ENCODE results near the gene PHEX. TPM values are rescaled to one million over a fixed set of nuclear protein-coding genes. Genes with fewer than 3 reads are reported as not detected.
A peak's percentile ranks its signal among the peaks of the same experiment; 100 is the strongest.

PHEX gene
- total RNA-seq, 1 donor from 2014 or later, result 2.0 TPM

DNA sequence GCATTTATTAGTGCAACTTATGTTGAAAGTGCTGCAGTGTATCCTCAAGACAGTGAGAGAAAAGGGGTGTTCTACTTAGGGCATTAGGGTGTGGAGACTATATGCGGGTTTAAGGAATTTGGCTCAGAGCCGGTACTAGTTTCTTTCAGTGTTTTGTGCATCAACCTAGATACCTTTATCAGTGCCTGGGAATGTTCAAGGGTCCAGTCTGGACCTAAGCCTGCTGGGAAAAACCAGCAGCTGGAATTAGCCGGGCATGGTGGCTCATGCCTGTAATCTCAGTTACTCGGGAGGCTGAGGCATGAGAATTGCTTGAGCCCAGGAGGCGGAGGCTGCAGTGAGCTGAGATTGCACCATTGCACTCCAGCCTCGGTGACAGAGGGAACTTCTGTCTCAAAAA lies 7.4 kb downstream of the PHEX start:
- DNase-seq (ENCODE audit: low spot score in 2 of 2) (no peak), FAIRE-seq (no peak)

DNA sequence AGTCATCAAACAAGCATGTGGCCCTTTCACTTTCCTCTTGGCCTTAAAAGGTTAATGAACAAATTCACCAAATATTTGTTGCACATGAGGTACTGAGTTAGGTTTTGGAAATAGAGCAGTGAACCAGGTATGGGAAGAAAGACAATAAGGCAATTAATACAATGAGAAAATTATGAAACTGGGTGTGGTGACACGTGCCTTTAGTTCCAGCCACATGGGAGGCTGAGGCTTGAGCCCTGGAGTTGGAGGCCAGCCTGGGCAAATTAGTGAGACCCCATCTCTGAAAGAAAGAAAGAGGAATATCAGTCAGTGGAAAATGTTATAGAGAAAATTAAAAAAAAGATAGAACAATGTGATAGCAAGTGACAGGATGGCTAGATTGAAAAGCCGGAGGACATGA lies 8.1 kb downstream of the PHEX start:
- FAIRE-seq (no peak), DNase-seq (ENCODE audit: low spot score in 2 of 2) (no peak)

GRCh38 chrX:22041907-22042530 lies 9.9 kb downstream of the PHEX start:
- FAIRE-seq (no peak), DNase-seq (ENCODE audit: low spot score in 2 of 2) (no peak)

DNA sequence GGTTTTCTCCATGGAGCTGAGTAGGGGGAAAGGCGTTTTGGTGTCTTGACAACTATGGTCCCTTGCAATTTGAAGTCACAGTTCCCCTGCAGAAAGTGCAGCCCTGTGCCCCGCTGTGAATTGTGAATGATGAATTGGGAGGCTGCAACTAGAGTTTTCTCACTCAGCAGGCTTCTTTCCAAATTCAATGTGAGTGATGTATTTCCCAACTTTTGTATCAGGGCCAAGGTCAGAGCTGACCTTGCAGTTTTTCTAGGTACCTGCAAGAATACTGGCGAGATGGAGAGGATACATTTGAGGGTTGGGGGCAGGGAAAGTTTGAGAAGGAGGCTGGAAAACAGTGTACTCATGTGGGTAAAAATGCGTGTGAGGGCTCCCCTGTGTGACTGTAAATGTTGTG lies 11.7 kb downstream of the PHEX start:
- DNase-seq (ENCODE audit: low spot score in 2 of 2), result no peak
- no peak for FAIRE-seq

GRCh38 chrX:22047468-22047867 lies 15.3 kb downstream of the PHEX start:
- DNase-seq (ENCODE audit: low spot score in 2 of 2), result no peak
- FAIRE-seq, result no peak

- FAIRE-seq (no peak), DNase-seq (ENCODE audit: low spot score in 2 of 2) (no peak)
Observed at GRCh38 chrX:22053481-22053880, 21.4 kb downstream of the PHEX start.

DNA sequence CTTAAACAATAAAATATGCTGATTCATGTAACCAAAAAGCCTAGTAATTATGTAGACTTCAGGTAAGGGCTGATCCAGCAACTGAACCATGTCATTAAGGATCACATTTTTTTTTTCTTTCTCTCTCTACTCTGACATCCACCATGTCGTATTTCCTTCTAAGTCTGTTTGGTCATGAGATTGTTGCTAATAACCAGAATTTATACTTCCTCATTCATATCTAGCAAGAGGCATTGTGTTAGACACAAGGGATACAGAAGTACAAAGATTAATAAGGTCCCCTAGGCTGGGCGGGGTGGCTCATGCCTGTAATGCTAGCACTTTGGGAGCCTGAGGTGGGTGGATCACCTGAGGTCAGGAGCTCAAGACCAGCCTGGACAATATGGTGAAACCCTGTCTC lies 24.1 kb downstream of the PHEX start:
- DNase-seq (ENCODE audit: low spot score in 2 of 2) (no peak), FAIRE-seq (no peak)

- FAIRE-seq, result no peak
- no peak for DNase-seq (ENCODE audit: low spot score in 2 of 2)
Observed at GRCh38 chrX:22057667-22058066, 25.5 kb downstream of the PHEX start.

DNA sequence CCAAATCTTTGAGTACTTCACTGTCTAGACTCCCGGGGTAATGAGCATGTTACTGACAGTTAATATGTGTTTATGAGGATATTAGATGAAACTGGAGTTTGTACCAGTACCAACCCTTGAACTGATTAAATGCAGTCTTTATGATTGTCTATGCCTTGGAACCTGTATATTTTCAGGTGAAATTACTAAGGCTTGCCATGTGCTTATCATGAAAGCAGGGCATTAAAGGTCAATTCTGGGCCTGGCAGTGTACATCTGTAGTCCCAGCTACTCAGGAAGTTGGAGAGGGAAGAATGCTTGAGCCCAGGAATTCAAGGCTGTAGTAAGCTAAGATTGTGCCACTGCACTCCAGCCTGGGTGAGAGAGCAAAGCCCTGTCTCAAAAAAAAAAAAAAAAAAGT lies 27.6 kb downstream of the PHEX start:
- FAIRE-seq (no peak), DNase-seq (ENCODE audit: low spot score in 2 of 2) (no peak)

GRCh38 chrX:22060415-22061280 lies 28.5 kb downstream of the PHEX start:
- DNase-seq (ENCODE audit: low spot score in 2 of 2) (peak in 1 of 2 donors; percentile 10), FAIRE-seq (no peak)

DNA sequence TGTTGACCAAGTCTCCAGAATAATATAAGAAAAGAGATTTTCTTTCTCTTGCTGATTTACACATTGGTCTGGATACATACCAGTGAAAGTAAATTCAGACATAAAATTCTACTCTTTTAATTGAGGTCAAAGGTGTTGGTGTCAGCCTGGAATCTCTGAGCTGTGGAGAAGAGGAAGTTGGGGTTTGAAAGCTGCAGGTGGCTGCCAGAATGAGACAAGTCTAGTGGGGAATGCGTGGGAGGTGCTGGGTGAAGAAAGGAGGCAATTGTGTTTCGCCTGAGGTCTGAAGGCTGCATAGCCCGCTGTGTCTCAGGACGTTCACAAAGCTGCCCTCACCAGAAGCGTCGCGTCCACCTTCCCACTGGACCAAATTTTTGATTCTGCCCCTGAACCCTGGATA lies 31.2 kb downstream of the PHEX start:
- FAIRE-seq (no peak), DNase-seq (ENCODE audit: low spot score in 2 of 2) (no peak)

DNA sequence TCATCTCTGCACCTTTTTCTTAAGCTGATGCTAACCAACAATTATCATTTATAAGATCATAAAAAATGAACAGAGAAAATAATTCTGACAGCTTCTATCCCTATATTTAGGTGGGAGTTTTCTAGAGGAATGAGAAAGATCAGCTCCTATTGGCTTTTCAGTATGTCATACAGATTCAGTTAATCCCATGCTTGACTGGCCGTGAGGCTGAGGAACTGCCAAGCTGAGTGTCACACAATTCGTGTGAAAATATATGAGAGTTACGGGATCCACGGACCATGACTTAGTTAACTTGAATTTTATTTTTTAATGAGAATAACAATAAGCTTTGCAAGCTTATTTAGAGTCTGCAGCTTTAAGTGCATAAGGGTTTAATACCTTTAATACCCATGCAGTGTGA lies 37.5 kb downstream of the PHEX start:
- FAIRE-seq (no peak), DNase-seq (ENCODE audit: low spot score in 2 of 2) (no peak)

DNA sequence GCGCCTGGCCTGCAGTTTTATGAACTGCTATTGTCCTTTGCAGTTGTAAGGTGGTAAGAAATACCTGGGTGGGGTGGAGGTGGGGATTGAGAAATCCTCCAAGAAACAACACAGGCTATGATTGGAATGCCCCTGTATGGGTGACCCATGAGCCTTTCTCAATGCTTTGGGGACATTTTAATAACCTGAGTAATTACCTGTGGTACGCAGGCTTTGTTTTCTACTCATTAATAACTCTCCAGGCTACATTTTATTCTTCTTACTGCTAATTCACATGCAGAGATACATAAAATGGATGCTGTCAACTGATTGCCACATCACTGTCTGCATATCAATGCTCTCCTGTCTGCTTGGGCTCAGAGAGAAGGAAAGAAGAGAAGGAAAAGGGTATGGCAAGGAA lies 41.8 kb downstream of the PHEX start:
- DNase-seq (ENCODE audit: low spot score in 2 of 2), result no peak

DNA sequence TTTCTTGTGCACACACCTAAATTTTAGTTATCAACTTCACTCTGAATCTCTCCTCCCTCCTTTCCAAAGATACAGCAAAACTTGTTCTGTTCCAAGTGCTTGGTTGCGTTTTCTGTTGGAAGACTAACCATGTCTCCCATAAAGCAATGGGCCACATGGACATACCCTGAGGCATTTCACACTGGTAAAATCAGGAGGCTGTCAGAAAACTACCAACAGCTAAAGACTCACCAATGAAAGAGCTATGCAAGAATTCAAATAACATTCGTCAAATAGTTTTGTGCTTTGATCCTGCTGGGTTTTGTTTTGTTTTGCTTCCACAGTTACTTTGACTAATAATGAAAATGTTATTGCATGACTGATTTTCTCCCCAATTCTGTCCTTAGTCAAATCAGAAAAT lies 46.0 kb downstream of the PHEX start:
- DNase-seq (ENCODE audit: low spot score in 2 of 2), result no peak
- FAIRE-seq, result no peak

More for the DNA sequence above, 41.8 kb downstream of the PHEX start:
- no peak for FAIRE-seq

- DNase-seq (ENCODE audit: low spot score in 2 of 2) (no peak), FAIRE-seq (no peak)
Observed at GRCh38 chrX:22081475-22082092, 49.5 kb downstream of the PHEX start.

DNA sequence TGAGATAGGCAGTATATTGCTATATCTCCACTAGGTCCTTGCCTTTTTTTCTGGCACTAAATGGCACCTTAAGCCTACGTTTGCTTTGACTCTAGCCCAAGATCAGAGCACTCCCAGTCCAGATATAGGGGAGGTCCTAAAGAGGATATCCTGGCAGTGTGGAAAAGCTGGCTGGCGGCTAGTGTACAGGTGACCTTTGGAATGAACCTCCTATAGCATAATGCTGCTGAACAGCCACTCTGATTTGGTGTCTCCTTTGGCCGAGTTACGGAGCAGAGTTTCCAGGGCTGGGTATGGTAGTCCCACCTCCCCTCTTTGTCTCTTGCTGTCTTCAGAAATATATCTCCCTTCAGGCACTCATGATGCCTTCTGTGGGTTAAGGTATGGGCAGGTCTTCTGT lies 53.9 kb downstream of the PHEX start:
- FAIRE-seq, result no peak
- no peak for DNase-seq (ENCODE audit: low spot score in 2 of 2)

DNA sequence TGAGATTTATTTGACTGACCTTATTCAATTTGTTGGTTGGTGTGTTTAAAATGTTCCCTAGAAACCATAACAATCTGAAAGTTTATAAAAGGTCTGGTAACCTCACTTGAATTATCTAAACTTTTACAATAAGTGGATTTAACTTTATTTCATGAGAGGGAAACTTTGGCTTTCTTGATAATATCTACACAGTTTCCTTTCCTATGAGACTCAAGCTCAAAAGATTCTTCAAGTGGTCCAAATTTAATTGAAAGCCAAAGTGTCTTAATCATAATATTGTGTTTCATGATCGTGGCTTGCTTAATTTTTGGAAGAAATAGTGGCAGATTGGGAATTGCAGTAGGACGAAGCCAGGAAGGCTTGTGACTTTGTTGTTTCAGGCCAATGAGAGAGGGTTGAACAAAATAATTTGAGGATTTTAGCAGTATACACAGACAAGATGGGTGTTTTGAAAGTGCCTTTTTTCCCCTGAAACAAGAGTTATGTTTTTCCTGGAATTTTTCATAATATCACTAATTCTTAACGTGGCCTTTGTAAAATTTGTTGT lies 55.0 kb downstream of the PHEX start:
- no peak for DNase-seq (ENCODE audit: low spot score in 2 of 2)
- no peak for FAIRE-seq

DNA sequence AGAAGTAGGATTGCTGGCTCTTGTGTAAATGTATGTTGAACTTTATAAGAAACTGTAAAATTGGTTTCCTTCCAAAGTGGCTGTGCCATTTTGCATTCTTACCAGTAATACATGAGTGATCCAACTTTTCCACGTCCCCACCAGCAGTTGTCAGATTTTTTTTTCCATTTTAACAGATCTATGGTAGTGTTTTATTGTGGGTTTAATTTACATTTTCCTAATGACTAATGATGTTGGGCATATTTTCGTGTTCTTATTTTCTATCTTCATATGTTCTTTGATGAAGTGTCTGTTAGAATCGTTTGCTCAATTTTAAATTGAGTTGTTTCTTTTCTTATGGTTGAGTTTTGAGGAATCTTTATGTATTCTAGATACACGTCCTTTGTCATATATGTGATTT lies 56.2 kb downstream of the PHEX start:
- FAIRE-seq (no peak), DNase-seq (ENCODE audit: low spot score in 2 of 2) (no peak)

- DNase-seq (ENCODE audit: low spot score in 2 of 2) (no peak), FAIRE-seq (no peak)
Observed at GRCh38 chrX:22090181-22090580, 58.1 kb downstream of the PHEX start.

- DNase-seq (ENCODE audit: low spot score in 2 of 2), result no peak
- no peak for FAIRE-seq
Observed at GRCh38 chrX:22093550-22093949, 61.4 kb downstream of the PHEX start.

GRCh38 chrX:22095286-22095685 lies 63.2 kb downstream of the PHEX start:
- DNase-seq (ENCODE audit: low spot score in 2 of 2), result no peak
- no peak for FAIRE-seq
